LNCaP clone FGC (cell line): ENCODE data around the gene ARL4C.

Source experiments
- DNase-seq: peaks from one replicate; pipeline ENCODE4 v3.0.0-alpha.2; 2011; ENCODE audit warnings: low read depth
- H3K4me3 ChIP-seq: 2 replicates; pipeline ENCODE4 v1.5.1; 2011; ENCODE audit warnings: mild to moderate bottlenecking, low read depth, low read length, control low read depth
- CTCF ChIP-seq: IDR thresholded peaks from 2 replicates; pipeline ENCODE4 v1.5.1; 2012; ENCODE audit warnings: mild to moderate bottlenecking; ENCODE audit not compliant: control insufficient read depth, insufficient read depth; ENCODE audit errors: extremely low read depth

The ARL4C gene

GRCh38 chr2:234534515-234534914 lies 37.6 kb upstream of the ARL4C start:
- H3K4me3 ChIP-seq = no peak overlapping the region
- DNase-seq = no peak
- TF ChIP-seq CTCF = no peak

- no peak overlapping the region for H3K4me3 ChIP-seq
- DNase-seq = no peak
- no peak for TF ChIP-seq CTCF
These were observed 36.7 kb upstream of the ARL4C start for GRCh38 chr2:234533626-234534025.

GRCh38 chr2:234528410-234529148 lies 31.7 kb upstream of the ARL4C start:
- DNase-seq = no peak
- no peak for TF ChIP-seq CTCF
- H3K4me3 ChIP-seq = no peak overlapping the region

- no peak for DNase-seq
- TF ChIP-seq CTCF = no peak
- H3K4me3 ChIP-seq = no peak overlapping the region
These were observed 29.8 kb upstream of the ARL4C start for GRCh38 chr2:234526711-234527110.

GRCh38 chr2:234521536-234521935 lies 24.7 kb upstream of the ARL4C start:
- no peak for DNase-seq
- no peak for TF ChIP-seq CTCF
- H3K4me3 ChIP-seq = no peak overlapping the region

- H3K4me3 ChIP-seq = no peak overlapping the region
- no peak for DNase-seq
- TF ChIP-seq CTCF = no peak
These were observed 22.2 kb upstream of the ARL4C start for GRCh38 chr2:234518986-234519642.
